ENCODE results near the gene ATP11A.
A peak's percentile ranks its signal among the peaks of the same experiment; 100 is the strongest.

Gene ATP11A

GRCh38 chr13:112721198-112722104 lies 31.6 kb downstream of the ATP11A start:
- H3K4me3 ChIP-seq = no peak overlapping the region
- H3K9me3 ChIP-seq (ENCODE audit: low read depth, low read length) = no peaks in the 10 kb centered on the region
- no peak for DNase-seq (ENCODE audit: low read depth, low spot score)

DNA sequence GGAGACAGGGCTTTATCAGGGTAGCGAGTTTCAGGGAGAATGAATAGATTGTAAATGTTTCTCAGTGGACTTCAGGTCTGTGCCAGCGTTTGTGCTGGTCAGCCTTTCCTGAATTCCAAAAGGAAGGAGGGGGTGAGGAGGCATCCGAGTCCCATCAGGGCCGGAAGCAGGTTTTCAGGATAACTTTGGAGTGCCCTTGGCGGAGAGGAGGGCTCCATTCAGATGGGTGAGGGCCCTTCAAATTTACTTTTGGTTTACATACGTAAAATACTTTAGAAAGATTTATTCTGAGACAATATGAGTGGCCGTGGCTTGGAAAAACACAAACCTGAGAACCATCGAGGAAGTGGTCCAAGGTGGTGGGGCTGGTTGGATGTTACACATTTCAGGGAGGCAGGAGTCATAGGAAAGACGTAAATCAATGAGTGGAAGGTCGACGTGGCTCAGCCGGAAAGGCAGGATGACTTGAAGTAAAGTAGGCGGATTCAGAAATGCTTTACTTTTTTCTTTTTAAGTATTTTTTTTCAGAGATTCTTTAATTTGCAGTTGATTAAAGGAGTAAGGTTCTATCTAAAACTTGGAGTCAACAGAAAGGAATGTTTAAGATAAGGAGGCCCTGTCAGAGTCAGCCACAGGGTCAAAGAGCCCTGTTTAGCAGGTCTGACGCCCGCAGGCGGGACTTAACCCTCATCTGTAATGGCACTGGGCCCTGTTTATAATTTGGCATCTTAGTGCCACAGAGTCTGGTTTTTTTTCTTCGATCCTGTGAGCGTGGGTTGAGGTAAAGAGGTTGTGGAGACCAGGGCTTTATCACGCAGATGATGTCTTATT lies 32.8 kb downstream of the ATP11A start:
- Histone ChIP-seq H3K9me3 (ENCODE audit: low read depth, low read length) (no peaks in the 10 kb centered on the region), H3K4me3 (no peak overlapping the region), H3K27ac (peak overlapping the region; percentile 87), H3K36me3 (ENCODE audit: insufficient read depth, low read length) (no peaks in the 10 kb centered on the region), H3K9ac (ENCODE audit: insufficient read length) (no peak overlapping the region)
- TF ChIP-seq EZH2 (IDR thresholded peaks at IDR 0.05) (no peak), POLR2AphosphoS5 (IDR thresholded peaks at IDR 0.05; ENCODE audit: borderline replicate concordance, low read depth, low read length) (no peak), FOXP2 (optimal IDR thresholded peaks at IDR 0.05; ENCODE audit: control extremely low read depth, extremely low read length, insufficient read depth) (no peak)
- no peak for DNase-seq (ENCODE audit: low read depth, low spot score)

More at GRCh38 chr13:112721198-112722104, 31.6 kb downstream of the ATP11A start:
- no peak overlapping the region for H3K9ac ChIP-seq (ENCODE audit: insufficient read length)
- H3K27ac ChIP-seq = no peak overlapping the region
- TF ChIP-seq EZH2 (IDR thresholded peaks at IDR 0.05) = no peak
- no peak for TF ChIP-seq FOXP2 (optimal IDR thresholded peaks at IDR 0.05; ENCODE audit: control extremely low read depth, extremely low read length, insufficient read depth)
- no peak for TF ChIP-seq POLR2AphosphoS5 (IDR thresholded peaks at IDR 0.05; ENCODE audit: borderline replicate concordance, low read depth, low read length)
- no peaks in the 10 kb centered on the region for H3K36me3 ChIP-seq (ENCODE audit: insufficient read depth, low read length)

- H3K27ac ChIP-seq = no peak overlapping the region
- DNase-seq (ENCODE audit: low read depth, low spot score) = no peak
- no peak overlapping the region for H3K9ac ChIP-seq (ENCODE audit: insufficient read length)
- TF ChIP-seq POLR2AphosphoS5 (IDR thresholded peaks at IDR 0.05; ENCODE audit: borderline replicate concordance, low read depth, low read length) = no peak
- no peak for TF ChIP-seq EZH2 (IDR thresholded peaks at IDR 0.05)
- TF ChIP-seq FOXP2 (optimal IDR thresholded peaks at IDR 0.05; ENCODE audit: control extremely low read depth, extremely low read length, insufficient read depth) = no peak
- H3K9me3 ChIP-seq (ENCODE audit: low read depth, low read length) = no peaks in the 10 kb centered on the region
- no peaks in the 10 kb centered on the region for H3K36me3 ChIP-seq (ENCODE audit: insufficient read depth, low read length)
- no peak overlapping the region for H3K4me3 ChIP-seq
These were observed 33.9 kb downstream of the ATP11A start for GRCh38 chr13:112723771-112724170.

GRCh38 chr13:112724788-112725345 lies 35.0 kb downstream of the ATP11A start:
- no peaks in the 10 kb centered on the region for H3K9me3 ChIP-seq (ENCODE audit: low read depth, low read length)
- H3K9ac ChIP-seq (ENCODE audit: insufficient read length) = no peak overlapping the region
- no peaks in the 10 kb centered on the region for H3K36me3 ChIP-seq (ENCODE audit: insufficient read depth, low read length)
- TF ChIP-seq EZH2 (IDR thresholded peaks at IDR 0.05) (no peak), POLR2AphosphoS5 (IDR thresholded peaks at IDR 0.05; ENCODE audit: borderline replicate concordance, low read depth, low read length) (no peak), FOXP2 (optimal IDR thresholded peaks at IDR 0.05; ENCODE audit: control extremely low read depth, extremely low read length, insufficient read depth) (no peak)
- no peak for DNase-seq (ENCODE audit: low read depth, low spot score)
- H3K4me3 ChIP-seq = no peak overlapping the region
- no peak overlapping the region for H3K27ac ChIP-seq

- TF ChIP-seq POLR2AphosphoS5 (IDR thresholded peaks at IDR 0.05; ENCODE audit: borderline replicate concordance, low read depth, low read length) (no peak), FOXP2 (optimal IDR thresholded peaks at IDR 0.05; ENCODE audit: control extremely low read depth, extremely low read length, insufficient read depth) (no peak), EZH2 (IDR thresholded peaks at IDR 0.05) (no peak)
- H3K4me3 ChIP-seq = peak overlapping the region; percentile 56
- H3K27ac ChIP-seq = peak overlapping the region; percentile 40; the same call in 1 of the 2 replicates
- H3K9me3 ChIP-seq (ENCODE audit: low read depth, low read length) = no peaks in the 10 kb centered on the region
- H3K36me3 ChIP-seq (ENCODE audit: insufficient read depth, low read length) = no peaks in the 10 kb centered on the region
- peak overlapping the region; percentile 17 for H3K9ac ChIP-seq (ENCODE audit: insufficient read length)
- no peak for DNase-seq (ENCODE audit: low read depth, low spot score)
These were observed 35.6 kb downstream of the ATP11A start for GRCh38 chr13:112725346-112726015.

- no peak for TF ChIP-seq FOXP2 (optimal IDR thresholded peaks at IDR 0.05; ENCODE audit: control extremely low read depth, extremely low read length, insufficient read depth)
- no peak for TF ChIP-seq POLR2AphosphoS5 (IDR thresholded peaks at IDR 0.05; ENCODE audit: borderline replicate concordance, low read depth, low read length)
- no peak for TF ChIP-seq EZH2 (IDR thresholded peaks at IDR 0.05)
- DNase-seq (ENCODE audit: low read depth, low spot score) = no peak
- H3K36me3 ChIP-seq (ENCODE audit: insufficient read depth, low read length) = no peaks in the 10 kb centered on the region
- peak overlapping the region; percentile 56 for H3K4me3 ChIP-seq
- peak overlapping the region; percentile 17 for H3K9ac ChIP-seq (ENCODE audit: insufficient read length)
- no peaks in the 10 kb centered on the region for H3K9me3 ChIP-seq (ENCODE audit: low read depth, low read length)
- H3K27ac ChIP-seq = peak overlapping the region; percentile 40; the same call in 1 of the 2 replicates
These were observed 36.4 kb downstream of the ATP11A start for GRCh38 chr13:112726016-112726767.

GRCh38 chr13:112727581-112727980 lies 37.7 kb downstream of the ATP11A start:
- H3K4me3 ChIP-seq = no peak overlapping the region
- DNase-seq (ENCODE audit: low read depth, low spot score) = no peak
- no peak overlapping the region for H3K27ac ChIP-seq
- no peak overlapping the region for H3K9ac ChIP-seq (ENCODE audit: insufficient read length)
- H3K9me3 ChIP-seq (ENCODE audit: low read depth, low read length) = no peaks in the 10 kb centered on the region
- no peaks in the 10 kb centered on the region for H3K36me3 ChIP-seq (ENCODE audit: insufficient read depth, low read length)
- no peak for TF ChIP-seq POLR2AphosphoS5 (IDR thresholded peaks at IDR 0.05; ENCODE audit: borderline replicate concordance, low read depth, low read length)
